ENCODE measurements around the gene DIDO1. TPM values are rescaled to one million over a fixed set of nuclear protein-coding genes. Genes with fewer than 3 reads are reported as not detected.

DIDO1 gene
- total and polyA plus RNA-seq, 2 donors (not counting 1 experiment from before 2014, with no cell fraction given) = 57.6 to 124 TPM

DNA sequence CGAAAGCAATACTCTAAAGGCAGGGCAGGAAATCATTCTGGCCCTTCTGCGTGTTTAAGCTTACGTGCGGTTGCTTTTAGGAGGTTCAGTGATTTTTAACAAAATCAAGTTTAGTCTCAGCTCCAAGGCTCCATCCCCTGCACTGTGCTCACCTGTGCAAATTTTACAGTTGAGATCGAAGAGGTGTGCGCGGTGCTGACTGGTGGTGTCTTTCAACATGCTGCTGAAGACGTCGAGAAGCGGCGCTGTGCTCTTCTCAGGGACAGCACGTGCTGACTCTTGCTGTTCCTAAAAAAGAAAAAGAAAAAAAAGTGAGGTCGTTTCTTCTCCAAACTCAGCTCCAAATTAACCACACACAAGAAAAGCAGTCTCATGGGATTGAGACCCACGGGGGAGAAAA is 32.0 kb downstream of the DIDO1 start:
- intact Hi-C loops (cut with micrococcal nuclease) = no loop called here
- H3K4me1 Mint-ChIP-seq = peaks cover 14% of the 10 kb centered on the region
- no peak overlapping the region for H3K9ac ChIP-seq (ENCODE audit: low read length)
- peaks cover 3 to 6% of the 10 kb centered on the region in 2 donors for H3K4me1 ChIP-seq (ENCODE audit: control insufficient read depth in 2 of 2, insufficient read depth in 2 of 2, low read length in 2 of 2)
- H3K27ac Mint-ChIP-seq = no peak overlapping the region
- no peaks in the 10 kb centered on the region for H3K27me3 ChIP-seq (replicated peaks in 1 of 4; ENCODE audit: control extremely low read depth in 1 of 4, control insufficient read depth in 3 of 4, insufficient read depth in 4 of 4, low read length in 3 of 4)
- ATAC-seq (ENCODE audit: low read depth) (no peak), DNase-seq (no peak)
- H3K9me3 Mint-ChIP-seq (ENCODE audit: insufficient read depth) = no peaks in the 10 kb centered on the region
- 95% methylated on average over 12 of the region's 14 CpGs for WGBS (ENCODE audit: insufficient coverage)
- no peaks in the 10 kb centered on the region for H3K27me3 Mint-ChIP-seq
- H4K20me1 ChIP-seq (ENCODE audit: control insufficient read depth, insufficient read depth, low read length, poor library complexity, severe bottlenecking) = peaks cover 51% of the 10 kb centered on the region
- H3K9me3 ChIP-seq (ENCODE audit: control extremely low read depth in 1 of 3, control insufficient read depth in 2 of 3, insufficient read depth in 1 of 3, low read length in 2 of 3) = no peaks in the 10 kb centered on the region
- peaks cover 4 to 70% of the 10 kb centered on the region in 2 experiments for H3K36me3 ChIP-seq (replicated peaks in 1 of 2; ENCODE audit: control extremely low read depth in 1 of 2, control insufficient read depth in 1 of 2, extremely low read depth in 1 of 2, insufficient read depth in 2 of 2, low read length in 1 of 2)
- no peak overlapping the region for H3K27ac ChIP-seq (ENCODE audit: low read length in 2 of 2)
- no peaks in the 10 kb centered on the region for H3K79me2 ChIP-seq (ENCODE audit: control insufficient read depth, insufficient read depth, low read length)
- no peak overlapping the region for H2AFZ ChIP-seq (ENCODE audit: insufficient read depth, low read depth, low read length, poor library complexity, severe bottlenecking)
- H3K4me2 ChIP-seq (replicated peaks; ENCODE audit: low read depth, low read length, poor library complexity, severe bottlenecking) = no peak overlapping the region
- POLR2A ChIA-PET = no interaction called here
- no peak overlapping the region for H3K4me3 Mint-ChIP-seq
- CTCF ChIA-PET = interaction anchor here (0.9 to 2.2 kb wide), 3 partner anchors 8 to 76 kb away, joined by 3 to 8 read pairs (median 4); no protein-coding TSS in a partner anchor
- no peak overlapping the region for H3K4me3 ChIP-seq (ENCODE audit: control extremely low read depth in 1 of 5, extremely low read depth in 1 of 5, insufficient read depth in 1 of 5, low read depth in 2 of 5, low read length in 4 of 5)
- TF ChIP-seq EZH2 (IDR thresholded peaks at IDR 0.05; ENCODE audit: borderline replicate concordance, insufficient read depth, low read depth, low read length, poor library complexity, severe bottlenecking) (no peak), CTCF (IDR thresholded peaks at IDR 0.05) (no peak)

GRCh38 chr20:62893700-62894099 is 32.6 kb downstream of the DIDO1 start:
- POLR2A ChIA-PET = no interaction called here

More at GRCh38 chr20:62893700-62894099, 32.6 kb downstream of the DIDO1 start:
- Histone ChIP-seq H4K20me1 (ENCODE audit: control insufficient read depth, insufficient read depth, low read length, poor library complexity, severe bottlenecking) (peaks cover 51% of the 10 kb centered on the region), H3K4me2 (replicated peaks; ENCODE audit: low read depth, low read length, poor library complexity, severe bottlenecking) (no peak overlapping the region), H3K9ac (ENCODE audit: low read length) (no peak overlapping the region), H3K27ac (ENCODE audit: low read length in 2 of 2) (no peak overlapping the region), H3K4me3 (ENCODE audit: control extremely low read depth in 1 of 5, extremely low read depth in 1 of 5, insufficient read depth in 1 of 5, low read depth in 2 of 5, low read length in 4 of 5) (no peak overlapping the region), H3K36me3 (replicated peaks in 1 of 2; ENCODE audit: control extremely low read depth in 1 of 2, control insufficient read depth in 1 of 2, extremely low read depth in 1 of 2, insufficient read depth in 2 of 2, low read length in 1 of 2) (peaks cover 4 to 76% of the 10 kb centered on the region in 2 experiments), H2AFZ (ENCODE audit: insufficient read depth, low read depth, low read length, poor library complexity, severe bottlenecking) (no peak overlapping the region), H3K27me3 (replicated peaks in 1 of 4; ENCODE audit: control extremely low read depth in 1 of 4, control insufficient read depth in 3 of 4, insufficient read depth in 4 of 4, low read length in 3 of 4) (no peaks in the 10 kb centered on the region), H3K79me2 (ENCODE audit: control insufficient read depth, insufficient read depth, low read length) (no peaks in the 10 kb centered on the region), H3K9me3 (ENCODE audit: control extremely low read depth in 1 of 3, control insufficient read depth in 2 of 3, insufficient read depth in 1 of 3, low read length in 2 of 3) (no peaks in the 10 kb centered on the region), H3K4me1 (ENCODE audit: control insufficient read depth in 2 of 2, insufficient read depth in 2 of 2, low read length in 2 of 2) (peaks cover 0 to under 1% of the 10 kb centered on the region in 2 donors)
- peaks cover 8% of the 10 kb centered on the region for H3K4me1 Mint-ChIP-seq
- DNase-seq (no peak), ATAC-seq (ENCODE audit: low read depth) (no peak)
- no peak for TF ChIP-seq CTCF (IDR thresholded peaks at IDR 0.05)
- no peak for TF ChIP-seq EZH2 (IDR thresholded peaks at IDR 0.05; ENCODE audit: borderline replicate concordance, insufficient read depth, low read depth, low read length, poor library complexity, severe bottlenecking)
- no peaks in the 10 kb centered on the region for H3K9me3 Mint-ChIP-seq (ENCODE audit: insufficient read depth)
- intact Hi-C loops (cut with micrococcal nuclease) = no loop called here
- WGBS (ENCODE audit: insufficient coverage) = 98% methylated on average over 14 of the region's 14 CpGs
- CTCF ChIA-PET = interaction anchor here (0.9 to 2.2 kb wide), 2 partner anchors 9 to 77 kb away, joined by 4 to 8 read pairs; no protein-coding TSS in a partner anchor
- no peaks in the 10 kb centered on the region for H3K27me3 Mint-ChIP-seq
- H3K27ac Mint-ChIP-seq = no peak overlapping the region
- no peak overlapping the region for H3K4me3 Mint-ChIP-seq

All from B cell (primary cell).